CD4-positive, alpha-beta T cell treated with Interleukin-4 for 1 hour (primary cell): ENCODE data around the gene FAM193B.

ENCODE experiments used
- DNase-seq, 2 donors: peaks; one replicate each; pipeline ENCODE4 v3.0.0-alpha.2; 2020 to 2022

FAM193B gene

DNA sequence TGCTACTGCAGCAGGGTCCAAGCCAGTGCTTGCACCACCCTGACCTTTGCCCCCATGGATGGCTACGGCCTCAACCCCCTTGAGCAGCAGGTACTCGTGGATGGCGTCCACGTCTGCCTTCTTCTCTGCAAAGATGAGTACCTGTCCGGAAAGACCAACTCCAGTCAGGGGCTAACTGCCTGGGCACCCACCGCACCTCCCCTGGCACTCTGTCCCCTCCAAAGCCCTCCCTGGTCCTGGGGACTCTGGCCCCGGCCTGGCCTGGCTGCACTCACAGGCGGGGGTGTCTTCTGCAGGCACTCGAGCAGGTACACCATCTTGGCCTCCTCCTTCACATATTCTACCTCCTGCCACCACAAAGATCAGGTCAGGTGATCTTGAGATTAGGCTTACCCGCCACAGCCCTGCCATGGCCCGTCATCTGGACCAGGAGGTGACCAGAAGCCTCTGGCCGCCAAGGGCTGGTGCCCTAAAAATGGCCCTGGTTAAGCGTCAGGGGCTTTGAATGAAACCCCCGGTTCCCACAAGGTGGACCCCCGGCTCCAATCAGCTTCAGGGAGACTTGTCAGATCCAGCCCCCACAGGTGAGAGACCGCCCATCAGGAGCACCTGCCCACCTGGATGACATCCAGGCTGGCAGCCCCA is 41.5 kb downstream of the FAM193B start:
- DNase-seq, result no peak

DNA sequence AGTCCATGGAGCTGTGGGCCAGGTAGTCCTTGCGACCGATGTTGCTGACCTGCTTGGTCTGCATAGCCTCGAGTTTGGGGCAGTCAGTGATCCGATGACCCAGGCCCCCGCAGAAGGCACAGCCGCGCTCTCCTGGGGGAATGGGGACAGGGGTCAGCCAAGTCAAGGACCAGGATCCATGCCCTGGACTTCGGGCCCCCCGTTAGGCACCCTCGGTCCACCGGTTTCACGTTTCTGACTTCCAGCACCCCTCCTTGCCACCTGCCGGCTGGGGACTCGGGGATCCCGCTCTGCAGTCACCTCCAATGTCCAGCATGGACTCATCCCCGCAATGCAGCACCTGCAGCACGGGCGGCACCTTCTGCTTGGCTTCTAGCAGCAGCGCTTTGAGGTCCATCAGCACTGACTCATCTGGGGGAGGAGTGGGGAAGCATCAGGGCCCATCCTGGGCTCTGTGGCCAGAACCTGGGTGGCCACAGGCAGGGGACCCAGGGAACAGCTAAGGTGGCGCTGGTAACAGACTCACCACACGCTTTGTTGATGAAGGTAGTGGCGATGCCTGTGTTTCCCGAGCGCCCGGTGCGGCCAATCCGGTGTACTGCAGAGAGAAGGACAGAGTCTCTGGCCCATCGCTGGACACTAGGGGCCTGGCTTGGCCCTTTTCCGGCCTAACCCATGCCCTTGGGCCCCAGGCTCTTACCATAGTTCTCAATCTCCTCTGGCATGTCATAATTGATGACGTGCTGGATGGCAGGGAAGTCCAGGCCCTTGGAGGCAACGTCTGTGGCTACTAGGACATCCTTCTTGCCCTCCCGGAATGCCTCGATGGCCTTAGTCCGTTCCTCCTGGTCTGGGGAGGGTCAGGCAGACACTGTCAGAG is 42.3 kb downstream of the FAM193B start:
- no peak for DNase-seq

DNA sequence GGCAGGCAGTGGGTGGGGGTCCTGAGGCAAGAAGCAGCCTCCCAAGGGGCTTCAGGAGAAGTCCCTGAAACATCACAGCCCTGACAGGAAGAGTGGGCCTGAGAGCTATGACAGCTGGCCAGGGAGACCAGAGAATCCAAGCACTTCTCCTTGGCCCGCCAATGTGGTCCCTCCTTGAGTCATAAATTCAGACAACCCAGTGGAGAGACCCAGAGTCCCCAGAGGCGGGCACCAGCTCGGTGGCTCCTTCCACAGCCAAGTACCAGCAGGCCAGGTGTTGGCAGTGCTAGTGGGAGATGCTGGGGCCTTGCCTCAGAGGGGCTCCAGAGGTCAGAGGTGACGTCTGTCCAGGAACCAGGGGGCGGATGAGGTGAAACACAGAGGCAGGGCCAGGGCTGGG is 43.2 kb downstream of the FAM193B start:
- no peak for DNase-seq

- peak in 1 of 2 donors; percentile 79 for DNase-seq
Observed at GRCh38 chr5:177510567-177511053, 43.8 kb downstream of the FAM193B start.

- DNase-seq, result peak in 1 of 2 donors; percentile 38
Observed at GRCh38 chr5:177509991-177510566, 44.3 kb downstream of the FAM193B start.

- DNase-seq, result peak in 1 of 2 donors; percentile 30
Observed at GRCh38 chr5:177509381-177509951, 44.9 kb downstream of the FAM193B start, which contains the start of gene DOK3. DOK3 (minus strand) TSS chr5:177509826; CDS start chr5:177509540, 286 bp downstream.

DNA sequence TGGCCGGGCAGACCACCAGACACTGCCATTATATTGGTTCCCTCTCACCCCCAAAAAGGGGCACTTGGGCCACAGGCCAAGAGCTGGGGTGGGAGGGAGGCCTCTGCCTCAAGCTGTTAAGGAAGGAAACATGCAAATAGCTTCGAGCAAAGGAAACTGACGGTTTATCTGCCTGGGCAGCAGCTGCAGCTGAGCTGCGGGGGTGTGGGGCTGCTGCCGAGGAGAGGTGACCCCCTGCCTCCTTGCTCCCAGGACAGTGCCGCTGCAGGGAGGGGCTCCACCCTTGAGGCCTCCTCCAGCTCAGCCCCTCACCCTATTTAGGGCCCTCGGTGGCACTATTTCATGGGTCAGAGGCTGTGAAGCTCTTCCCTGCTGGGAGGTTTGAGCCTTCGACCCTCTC is 45.5 kb downstream of the FAM193B start:
- DNase-seq, result no peak

- no peak for DNase-seq
Observed at GRCh38 chr5:177508221-177508611, 46.1 kb downstream of the FAM193B start.

- peak in 1 of 2 donors; percentile 23 for DNase-seq
Observed at GRCh38 chr5:177507596-177508220, 46.7 kb downstream of the FAM193B start.

- DNase-seq, result no peak
Observed at GRCh38 chr5:177507165-177507564, 47.2 kb downstream of the FAM193B start.

DNA sequence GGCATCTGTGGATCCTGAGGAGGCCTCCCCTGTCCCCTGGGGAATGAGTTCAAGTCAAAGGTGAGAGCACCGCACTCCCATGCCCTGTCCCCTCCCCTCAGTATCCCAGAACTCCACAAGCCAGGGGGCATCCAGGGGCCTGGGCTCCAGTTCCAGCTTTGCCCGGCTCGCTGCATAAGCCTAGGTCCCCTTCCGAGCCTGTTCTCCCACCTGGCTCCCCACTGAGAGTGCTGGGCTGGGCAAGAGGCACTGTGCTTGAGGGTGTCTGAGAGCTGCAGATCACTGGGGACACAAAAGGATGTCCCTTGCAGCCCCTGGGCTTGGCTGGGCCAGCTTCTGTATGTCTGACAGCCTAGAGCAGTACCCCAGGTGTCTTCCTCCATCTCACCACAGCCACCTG is 49.3 kb downstream of the FAM193B start:
- DNase-seq, result no peak

- DNase-seq, result no peak
Observed at GRCh38 chr5:177504086-177505056, 50.0 kb downstream of the FAM193B start.

GRCh38 chr5:177503351-177504085 is 50.8 kb downstream of the FAM193B start:
- no peak for DNase-seq

GRCh38 chr5:177502886-177503285 is 51.5 kb downstream of the FAM193B start:
- DNase-seq, result no peak

GRCh38 chr5:177501874-177502678 is 52.3 kb downstream of the FAM193B start:
- no peak for DNase-seq

DNA sequence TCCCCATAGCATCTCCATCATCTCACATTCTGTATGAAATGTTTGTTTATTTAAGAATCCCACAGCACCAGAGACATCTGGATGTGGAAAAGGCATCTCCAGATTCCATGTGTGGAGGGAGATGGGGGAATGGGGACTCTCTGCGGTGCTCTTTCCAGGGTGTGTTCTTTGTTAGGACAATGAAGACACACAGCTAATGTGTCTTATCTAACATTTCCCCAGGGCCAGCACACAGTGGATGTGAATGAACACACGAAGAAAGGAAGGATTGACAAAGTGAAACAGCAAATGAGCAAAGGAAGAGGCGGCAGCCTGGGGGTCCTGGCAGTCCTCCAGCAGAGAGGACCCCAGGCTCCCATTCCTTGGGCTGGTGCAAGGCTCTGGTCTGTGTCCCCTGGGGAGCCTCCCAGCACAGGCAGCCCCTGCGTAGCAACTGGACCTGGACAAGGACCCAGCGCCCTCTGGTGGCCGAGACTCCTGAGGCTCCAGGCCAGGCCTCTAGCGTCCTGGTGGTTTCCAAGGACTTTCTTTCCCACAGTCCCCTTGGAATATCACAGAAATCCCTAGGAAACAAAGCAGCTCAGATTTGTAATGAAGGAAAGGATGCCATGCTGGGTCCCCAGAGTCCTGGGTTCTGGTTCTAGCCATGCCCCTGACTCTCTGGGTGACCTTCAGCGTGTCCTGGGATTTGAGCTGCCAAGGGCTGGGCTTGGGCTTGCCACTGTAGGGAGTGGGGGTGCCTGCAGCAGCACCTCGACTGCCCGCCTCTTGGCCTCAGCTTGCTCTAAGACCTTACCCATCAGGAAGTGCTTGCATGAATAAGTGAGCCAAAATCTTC is 53.5 kb downstream of the FAM193B start:
- peak; percentile 82 to 83 for DNase-seq

DNA sequence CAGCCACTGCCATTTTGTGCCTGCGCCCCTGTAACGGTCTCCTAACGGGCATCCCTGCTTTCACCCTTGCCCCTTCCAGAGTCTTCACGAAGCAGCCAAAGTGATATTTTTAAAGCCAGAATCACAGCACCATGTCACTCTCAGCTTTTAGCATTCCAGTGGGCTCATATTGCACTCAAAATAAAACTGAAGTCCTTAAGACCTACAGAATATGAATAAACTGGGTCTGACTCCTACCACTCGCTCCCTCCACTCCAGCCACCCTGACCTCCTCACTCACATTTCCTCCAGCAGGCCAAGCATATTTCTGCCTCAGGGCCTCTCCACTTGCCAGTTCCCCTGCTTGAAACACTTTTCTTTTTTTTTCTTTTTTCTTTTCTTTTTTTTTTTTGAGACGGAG is 54.5 kb downstream of the FAM193B start:
- no peak for DNase-seq

GRCh38 chr5:177498013-177498787 is 56.2 kb downstream of the FAM193B start:
- DNase-seq, result no peak
